ENCODE data around the gene RPS6KA4.

DNA sequence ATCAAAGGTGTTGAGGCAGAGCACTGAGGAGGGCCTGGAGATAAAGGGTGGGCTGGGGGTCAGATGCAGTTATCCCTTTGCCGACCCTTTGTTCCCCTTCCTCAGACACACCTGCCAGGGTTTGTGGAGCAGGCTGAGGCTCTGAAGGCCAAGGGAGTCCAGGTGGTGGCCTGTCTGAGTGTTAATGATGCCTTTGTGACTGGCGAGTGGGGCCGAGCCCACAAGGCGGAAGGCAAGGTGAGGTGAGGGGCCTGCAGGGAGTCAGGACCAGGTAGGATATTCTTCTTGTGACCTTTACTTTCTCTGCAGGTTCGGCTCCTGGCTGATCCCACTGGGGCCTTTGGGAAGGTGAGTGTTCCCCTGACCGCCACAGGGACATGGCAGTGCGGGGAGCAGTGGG lies 38.4 kb upstream of the RPS6KA4 start:
- no peak for TF ChIP-seq POLR2A (IDR thresholded peaks at IDR 0.05; ENCODE audit: low read length)
- no peak for TF ChIP-seq GATA1 (IDR thresholded peaks at IDR 0.05; ENCODE audit: low read depth, low read length)

Measured in erythroblast (primary cell).